ENCODE measurements around the gene GALNT9. TPM values are rescaled to one million over a fixed set of nuclear protein-coding genes. Genes with fewer than 3 reads are reported as not detected.

GALNT9 gene
- polyA plus RNA-seq, 1 donor from 2014 or later, result 13.5 TPM

DNA sequence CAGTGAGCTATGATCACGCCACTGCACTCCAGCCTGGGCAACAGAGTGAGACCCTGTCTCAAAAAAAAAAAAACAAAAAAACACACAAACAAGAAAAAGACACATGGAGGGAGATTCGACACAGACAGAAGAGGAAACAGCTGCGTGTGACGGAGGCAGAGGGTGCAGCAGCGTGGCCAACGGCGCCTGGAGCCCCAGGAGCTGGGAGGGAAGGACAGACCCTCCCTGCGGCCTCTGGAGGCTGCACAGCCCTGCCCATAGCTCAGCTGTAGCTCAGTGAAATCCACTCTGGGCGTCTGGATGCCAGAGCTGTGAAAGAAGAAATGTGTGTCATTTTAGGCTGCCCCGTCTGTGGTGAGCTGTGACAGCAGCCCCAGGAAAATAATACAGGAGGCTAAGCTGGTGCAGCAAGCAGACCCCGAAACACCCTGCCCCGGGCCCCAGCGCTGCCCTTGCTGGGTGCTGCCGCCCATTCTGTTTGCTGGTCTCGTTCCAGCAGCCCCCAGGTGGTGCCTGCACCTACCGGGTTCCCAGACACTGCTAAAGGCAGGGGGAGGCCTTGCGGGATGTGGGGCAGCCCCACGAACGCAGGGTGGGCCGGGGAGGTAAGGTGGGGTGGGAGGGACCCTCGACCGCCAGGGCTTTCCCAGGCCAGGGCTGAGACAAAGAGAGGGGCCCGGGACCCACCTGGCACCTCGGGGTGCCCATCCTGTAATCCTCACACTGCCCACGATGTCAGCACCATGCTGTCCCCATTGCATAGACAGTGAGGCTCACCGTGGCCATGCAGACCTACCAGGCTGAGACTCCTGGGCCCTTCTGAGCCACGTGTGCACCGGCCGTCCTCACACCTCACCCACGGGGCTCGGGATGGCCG is 21.2 kb downstream of the GALNT9 start:
- no peak overlapping the region for H3K4me3 ChIP-seq (ENCODE audit: low read length)
- TF ChIP-seq EZH2 (IDR thresholded peaks at IDR 0.05; ENCODE audit: borderline replicate concordance, insufficient read depth, low read length, poor library complexity, severe bottlenecking) (no peak), SMC3 (conservative IDR thresholded peaks at IDR 0.05; ENCODE audit: poor library complexity) (no peak), EP300 (conservative IDR thresholded peaks at IDR 0.05; ENCODE audit: poor library complexity, severe bottlenecking) (no peak), TAF1 (IDR thresholded peaks at IDR 0.05; ENCODE audit: low read depth) (no peak), MXI1 (conservative IDR thresholded peaks at IDR 0.05; ENCODE audit: poor library complexity, severe bottlenecking) (no peak), POLR2AphosphoS5 (IDR thresholded peaks at IDR 0.05) (no peak), RAD21 (conservative IDR thresholded peaks at IDR 0.05) (no peak)
- TF ChIP-seq, protein P1, sequence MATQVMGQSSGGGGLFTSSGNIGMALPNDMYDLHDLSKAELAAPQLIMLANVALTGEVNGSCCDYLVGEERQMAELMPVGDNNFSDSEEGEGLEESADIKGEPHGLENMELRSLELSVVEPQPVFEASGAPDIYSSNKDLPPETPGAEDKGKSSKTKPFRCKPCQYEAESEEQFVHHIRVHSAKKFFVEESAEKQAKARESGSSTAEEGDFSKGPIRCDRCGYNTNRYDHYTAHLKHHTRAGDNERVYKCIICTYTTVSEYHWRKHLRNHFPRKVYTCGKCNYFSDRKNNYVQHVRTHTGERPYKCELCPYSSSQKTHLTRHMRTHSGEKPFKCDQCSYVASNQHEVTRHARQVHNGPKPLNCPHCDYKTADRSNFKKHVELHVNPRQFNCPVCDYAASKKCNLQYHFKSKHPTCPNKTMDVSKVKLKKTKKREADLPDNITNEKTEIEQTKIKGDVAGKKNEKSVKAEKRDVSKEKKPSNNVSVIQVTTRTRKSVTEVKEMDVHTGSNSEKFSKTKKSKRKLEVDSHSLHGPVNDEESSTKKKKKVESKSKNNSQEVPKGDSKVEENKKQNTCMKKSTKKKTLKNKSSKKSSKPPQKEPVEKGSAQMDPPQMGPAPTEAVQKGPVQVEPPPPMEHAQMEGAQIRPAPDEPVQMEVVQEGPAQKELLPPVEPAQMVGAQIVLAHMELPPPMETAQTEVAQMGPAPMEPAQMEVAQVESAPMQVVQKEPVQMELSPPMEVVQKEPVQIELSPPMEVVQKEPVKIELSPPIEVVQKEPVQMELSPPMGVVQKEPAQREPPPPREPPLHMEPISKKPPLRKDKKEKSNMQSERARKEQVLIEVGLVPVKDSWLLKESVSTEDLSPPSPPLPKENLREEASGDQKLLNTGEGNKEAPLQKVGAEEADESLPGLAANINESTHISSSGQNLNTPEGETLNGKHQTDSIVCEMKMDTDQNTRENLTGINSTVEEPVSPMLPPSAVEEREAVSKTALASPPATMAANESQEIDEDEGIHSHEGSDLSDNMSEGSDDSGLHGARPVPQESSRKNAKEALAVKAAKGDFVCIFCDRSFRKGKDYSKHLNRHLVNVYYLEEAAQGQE (IDR thresholded peaks at IDR 0.05; ENCODE audit: borderline replicate concordance), result no peak
- TF ChIP-seq, protein P2, sequence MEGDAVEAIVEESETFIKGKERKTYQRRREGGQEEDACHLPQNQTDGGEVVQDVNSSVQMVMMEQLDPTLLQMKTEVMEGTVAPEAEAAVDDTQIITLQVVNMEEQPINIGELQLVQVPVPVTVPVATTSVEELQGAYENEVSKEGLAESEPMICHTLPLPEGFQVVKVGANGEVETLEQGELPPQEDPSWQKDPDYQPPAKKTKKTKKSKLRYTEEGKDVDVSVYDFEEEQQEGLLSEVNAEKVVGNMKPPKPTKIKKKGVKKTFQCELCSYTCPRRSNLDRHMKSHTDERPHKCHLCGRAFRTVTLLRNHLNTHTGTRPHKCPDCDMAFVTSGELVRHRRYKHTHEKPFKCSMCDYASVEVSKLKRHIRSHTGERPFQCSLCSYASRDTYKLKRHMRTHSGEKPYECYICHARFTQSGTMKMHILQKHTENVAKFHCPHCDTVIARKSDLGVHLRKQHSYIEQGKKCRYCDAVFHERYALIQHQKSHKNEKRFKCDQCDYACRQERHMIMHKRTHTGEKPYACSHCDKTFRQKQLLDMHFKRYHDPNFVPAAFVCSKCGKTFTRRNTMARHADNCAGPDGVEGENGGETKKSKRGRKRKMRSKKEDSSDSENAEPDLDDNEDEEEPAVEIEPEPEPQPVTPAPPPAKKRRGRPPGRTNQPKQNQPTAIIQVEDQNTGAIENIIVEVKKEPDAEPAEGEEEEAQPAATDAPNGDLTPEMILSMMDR (IDR thresholded peaks at IDR 0.05; ENCODE audit: poor library complexity, severe bottlenecking), result no peak

GRCh38 chr12:132306885-132307191 is 22.6 kb downstream of the GALNT9 start:
- Histone ChIP-seq H3K9me3 (ENCODE audit: low read length) (no peaks in the 10 kb centered on the region), H3K4me3 (ENCODE audit: low read length) (no peak overlapping the region), H4K20me1 (ENCODE audit: insufficient read depth) (no peaks in the 10 kb centered on the region), H3K9me2 (ENCODE audit: insufficient read depth, low read length) (no peaks in the 10 kb centered on the region), H3K4me2 (ENCODE audit: low read length) (no peak overlapping the region), H3F3A (ENCODE audit: insufficient read depth, low read length, poor library complexity, severe bottlenecking) (no peaks in the 10 kb centered on the region), H2AFZ (ENCODE audit: low read depth, low read length) (no peak overlapping the region), H3K79me2 (replicated peaks; ENCODE audit: insufficient read depth, low read length) (no peaks in the 10 kb centered on the region), H3K9ac (ENCODE audit: low read length) (no peak overlapping the region), H3K27me3 (ENCODE audit: insufficient read depth, low read depth, low read length) (no peaks in the 10 kb centered on the region), H3K36me3 (ENCODE audit: insufficient read depth, low read length) (no peaks in the 10 kb centered on the region), H3K27ac (ENCODE audit: low read length) (no peak overlapping the region)
- TF ChIP-seq RAD21 (conservative IDR thresholded peaks at IDR 0.05) (no peak), EP300 (conservative IDR thresholded peaks at IDR 0.05; ENCODE audit: poor library complexity, severe bottlenecking) (no peak), SMC3 (conservative IDR thresholded peaks at IDR 0.05; ENCODE audit: poor library complexity) (no peak), MXI1 (conservative IDR thresholded peaks at IDR 0.05; ENCODE audit: poor library complexity, severe bottlenecking) (no peak)
- TF ChIP-seq, protein P2 (IDR thresholded peaks at IDR 0.05; ENCODE audit: poor library complexity, severe bottlenecking), result no peak

More for the DNA sequence above, 21.2 kb downstream of the GALNT9 start:
- H3K27ac ChIP-seq (ENCODE audit: low read length), result no peak overlapping the region
- no peak overlapping the region for H3K9ac ChIP-seq (ENCODE audit: low read length)
- H4K20me1 ChIP-seq (ENCODE audit: insufficient read depth), result no peaks in the 10 kb centered on the region
- no peaks in the 10 kb centered on the region for H3K27me3 ChIP-seq (ENCODE audit: insufficient read depth, low read depth, low read length)
- no peaks in the 10 kb centered on the region for H3K36me3 ChIP-seq (ENCODE audit: insufficient read depth, low read length)
- no peaks in the 10 kb centered on the region for H3K79me2 ChIP-seq (replicated peaks; ENCODE audit: insufficient read depth, low read length)
- H3K4me2 ChIP-seq (ENCODE audit: low read length), result no peak overlapping the region
- no peak overlapping the region for H2AFZ ChIP-seq (ENCODE audit: low read depth, low read length)
- H3K9me3 ChIP-seq (ENCODE audit: low read length), result no peaks in the 10 kb centered on the region
- H3K9me2 ChIP-seq (ENCODE audit: insufficient read depth, low read length), result no peaks in the 10 kb centered on the region
- no peaks in the 10 kb centered on the region for H3F3A ChIP-seq (ENCODE audit: insufficient read depth, low read length, poor library complexity, severe bottlenecking)
